ENCODE measurements around the gene FAM120A. TPM values are rescaled to one million over a fixed set of nuclear protein-coding genes. Genes with fewer than 3 reads are reported as not detected.

Gene FAM120A
- total RNA-seq (100 to 1,000 TPM in 5 of 9 donors, 10 to 100 TPM in 4; 62.7 to 137 (median 104) TPM), polyA plus RNA-seq (100 to 1,000 TPM in 1 of 3 donors, 10 to 100 TPM in 2; 42.6 to 147 (median 51.6) TPM)
- long read RNA-seq, donor 1, full-length matches to known transcripts = 2 of 23 reads
- long read RNA-seq, donor 1, partial matches to known transcripts = 21 of 23 reads
- long read RNA-seq, donor 1, other reads (novel, unspliced or antisense) = 0 of 23 reads
- long read RNA-seq, donor 2, full-length matches to known transcripts = 5 of 43 reads
- long read RNA-seq, donor 2, partial matches to known transcripts = 38 of 43 reads
- long read RNA-seq, donor 2, other reads (novel, unspliced or antisense) = 0 of 43 reads
- long read RNA-seq, donor 3, full-length matches to known transcripts = 3 of 8 reads
- long read RNA-seq, donor 3, partial matches to known transcripts = 5 of 8 reads
- long read RNA-seq, donor 3, other reads (novel, unspliced or antisense) = 0 of 8 reads
- long read RNA-seq, donor 4, full-length matches to known transcripts = 3 of 13 reads
- long read RNA-seq, donor 4, partial matches to known transcripts = 8 of 13 reads
- long read RNA-seq, donor 4, other reads (novel, unspliced or antisense) = 2 of 13 reads
- long read RNA-seq, donor 5, full-length matches to known transcripts = 9 of 65 reads
- long read RNA-seq, donor 5, partial matches to known transcripts = 53 of 65 reads
- long read RNA-seq, donor 5, other reads (novel, unspliced or antisense) = 3 of 65 reads
- long read RNA-seq, donor 6, full-length matches to known transcripts = 1 of 11 reads
- long read RNA-seq, donor 6, partial matches to known transcripts = 5 of 11 reads
- long read RNA-seq, donor 6, other reads (novel, unspliced or antisense) = 5 of 11 reads
- long read RNA-seq, donor 7, full-length matches to known transcripts = 1 of 7 reads
- long read RNA-seq, donor 7, partial matches to known transcripts = 6 of 7 reads
- long read RNA-seq, donor 7, other reads (novel, unspliced or antisense) = 0 of 7 reads
- long read RNA-seq, donor 8, full-length matches to known transcripts = 10 of 24 reads
- long read RNA-seq, donor 8, partial matches to known transcripts = 14 of 24 reads
- long read RNA-seq, donor 8, other reads (novel, unspliced or antisense) = 0 of 24 reads
- long read RNA-seq, donor 9, full-length matches to known transcripts = 3 of 3 reads
- long read RNA-seq, donor 9, partial matches to known transcripts = 0 of 3 reads
- long read RNA-seq, donor 9, other reads (novel, unspliced or antisense) = 0 of 3 reads
- long read RNA-seq, donor 10, full-length matches to known transcripts = 1 of 7 reads
- long read RNA-seq, donor 10, partial matches to known transcripts = 6 of 7 reads
- long read RNA-seq, donor 10, other reads (novel, unspliced or antisense) = 0 of 7 reads

GRCh38 chr9:93450945-93451815 is at the start of gene FAM120A:
TSS of gene FAM120A (plus strand) at chr9:93451685. CDS start at chr9:93451916, 231 bp downstream.
- TF ChIP-seq POLR2A (IDR thresholded peaks at IDR 0.05) (peak; percentile 93 to 94), CTCF (IDR thresholded peaks at IDR 0.05) (no peak)
- Histone ChIP-seq H3K36me3 (replicated peaks in 1 of 2) (peaks cover 0 to 33% of the 10 kb centered on the region in 2 donors), H3K27me3 (no peaks in the 10 kb centered on the region), H3K4me1 (replicated peaks in 1 of 2) (peaks cover 9 to 35% of the 10 kb centered on the region in 2 donors), H3K4me3 (peak within 1 kb of the TSS; percentile 61 to 83 (median 71)), H3K9me3 (replicated peaks in 1 of 3) (no peaks in the 10 kb centered on the region), H3K27ac (peak within 1 kb of the TSS; percentile 65 to 99 (median 95))
- WGBS, 4 donors = 0% methylated on average over 15 to 100 of the region's 100 CpGs
- DNase-seq = peak; percentile 69 to 79 (median 76)
- intact Hi-C loops (cut with DNase I) = loop anchor here (5.0 to 10.0 kb wide), 3 partner anchors 61 to 116 kb away; no protein-coding TSS in a partner anchor

- Histone ChIP-seq H3K27me3 (no peaks in the 10 kb centered on the region), H3K9me3 (replicated peaks in 1 of 3) (no peaks in the 10 kb centered on the region), H3K36me3 (replicated peaks in 1 of 2) (no peaks in the 10 kb centered on the region), H3K4me1 (replicated peaks in 1 of 2) (no peaks in the 10 kb centered on the region), H3K27ac (no peak overlapping the region), H3K4me3 (no peak overlapping the region)
- intact Hi-C loops (cut with DNase I) = no loop called here
- no peak for DNase-seq
- WGBS, 4 donors = 84 to 96% (median 92%) methylated on average over 5 of the region's 5 CpGs
- no peak for TF ChIP-seq CTCF (IDR thresholded peaks at IDR 0.05)
- TF ChIP-seq POLR2A (IDR thresholded peaks at IDR 0.05) = no peak
Observed at GRCh38 chr9:93406371-93406770, 45.1 kb upstream of the FAM120A start.

GRCh38 chr9:93413530-93413929 is 38.0 kb upstream of the FAM120A start:
- intact Hi-C loops (cut with DNase I) = no loop called here
- no peaks in the 10 kb centered on the region for H3K36me3 ChIP-seq (replicated peaks in 1 of 2)
- no peak overlapping the region for H3K27ac ChIP-seq
- no peaks in the 10 kb centered on the region for H3K27me3 ChIP-seq
- H3K9me3 ChIP-seq (replicated peaks in 1 of 3) = no peaks in the 10 kb centered on the region
- DNase-seq = no peak
- no peak overlapping the region for H3K4me3 ChIP-seq
- no peaks in the 10 kb centered on the region for H3K4me1 ChIP-seq (replicated peaks in 1 of 2)
- no peak for TF ChIP-seq CTCF (IDR thresholded peaks at IDR 0.05)
- TF ChIP-seq POLR2A (IDR thresholded peaks at IDR 0.05) = no peak

Data from adrenal gland (tissue), 19 donors.